Kidney (tissue), 14 donors: ENCODE data around the gene IFT27. TPM values are rescaled to one million over a fixed set of nuclear protein-coding genes. Genes with fewer than 3 reads are reported as not detected.

Source experiments
- DNase-seq, 5 donors: peaks; one replicate each; pipeline ENCODE4 v3.0.0-alpha.2; 2013 to 2020
- FAIRE-seq: peaks from 2 replicates; lab custom pipeline; 2012; peaks lifted over from hg19 to GRCh38; lab: Jason Lieb, UNC
- H3K27ac ChIP-seq, 2 donors: one replicate each; pipeline ENCODE4 v1.7.0; 2013; ENCODE audit warnings: low read depth in 2 of 2, low read length in 2 of 2, inconsistent platforms in 1 of 2
- H3K27me3 ChIP-seq: one replicate; pipeline ENCODE4 v1.7.1; 2013; ENCODE audit warnings: low read length, inconsistent platforms; ENCODE audit not compliant: control insufficient read depth, insufficient read depth
- H3K36me3 ChIP-seq, 3 donors: one replicate each; pipeline versions ENCODE4 v1.7.0 to v1.7.1; 2013; ENCODE audit warnings: low read length in 3 of 3, control low read depth in 1 of 3, inconsistent platforms in 1 of 3; ENCODE audit not compliant: insufficient read depth in 3 of 3, control insufficient read depth in 2 of 3
- H3K4me1 ChIP-seq, 3 donors: one replicate each; pipeline versions ENCODE4 v1.7.0 to v1.7.1; 2013; ENCODE audit warnings: low read length in 3 of 3, inconsistent platforms in 1 of 3, low read depth in 1 of 3; ENCODE audit not compliant: control insufficient read depth in 2 of 3, insufficient read depth in 2 of 3
- H3K4me3 ChIP-seq, 3 donors: one replicate each; pipeline versions ENCODE4 v1.7.0 to v1.8.1; 2013; ENCODE audit warnings: low read length in 3 of 3, control low read depth in 1 of 3, inconsistent platforms in 1 of 3
- H3K9ac ChIP-seq, 3 donors: one replicate each; pipeline versions ENCODE4 v1.7.0 to v1.7.1; 2013; ENCODE audit warnings: low read length in 3 of 3, control low read depth in 1 of 3, inconsistent platforms in 1 of 3
- H3K9me3 ChIP-seq, 3 donors: one replicate each; pipeline versions ENCODE4 v1.7.0 to v1.7.1; 2013; ENCODE audit warnings: low read length in 3 of 3, control low read depth in 1 of 3, inconsistent platforms in 1 of 3; ENCODE audit not compliant: control insufficient read depth in 2 of 3, insufficient read depth in 1 of 3
- intact Hi-C: fragments of 100-400 bp; cut with DNase I; formaldehyde crosslinking; loops from one replicate; pipeline ENCODE4 v1.11.1; 2022
- polyA plus RNA-seq: library from polyadenylated mRNA; stranded (reverse); fragments of 350-450 nt; fragmentation: Illumina TruSeq; extraction: RNeasy Lipid Tissue Mini Kit (QIAGEN cat#74804); gene quantifications from one replicate; pipeline ENCODE4 v1.2.3, GENCODE V29; 2014; ENCODE audit warnings: low read depth, low replicate concordance; ENCODE audit not compliant: insufficient read depth
- total RNA-seq: library from RNA; stranded (reverse); fragmentation: NEBNext Ultra II Directional; extraction: Animal tissue kit (Norgen Biotek cat#: 25700); gene quantifications from one replicate; pipeline ENCODE4 v1.2.1, GENCODE V29; 2021
- TF ChIP-seq, protein P1 (sequence below): IDR thresholded peaks from 3 replicates; pipeline ENCODE4 v1.5.1; 2012; ENCODE audit warnings: mild to moderate bottlenecking, moderate library complexity, borderline replicate concordance; ENCODE audit not compliant: insufficient read depth; ENCODE audit errors: extremely low read depth
- donor health status: control.
- donor health status: control.
- donor health status: control.
- donor health status: control.
- donor health status: control.
- donor health status: DM: yes; HTN: yes; CAD: no.
- donor health status: Normal renal cell carcinoma (clear cell type).

IFT27 gene
- total and polyA plus RNA-seq, 2 donors from 2014 or later, result 33.1 to 52.7 TPM

DNA sequence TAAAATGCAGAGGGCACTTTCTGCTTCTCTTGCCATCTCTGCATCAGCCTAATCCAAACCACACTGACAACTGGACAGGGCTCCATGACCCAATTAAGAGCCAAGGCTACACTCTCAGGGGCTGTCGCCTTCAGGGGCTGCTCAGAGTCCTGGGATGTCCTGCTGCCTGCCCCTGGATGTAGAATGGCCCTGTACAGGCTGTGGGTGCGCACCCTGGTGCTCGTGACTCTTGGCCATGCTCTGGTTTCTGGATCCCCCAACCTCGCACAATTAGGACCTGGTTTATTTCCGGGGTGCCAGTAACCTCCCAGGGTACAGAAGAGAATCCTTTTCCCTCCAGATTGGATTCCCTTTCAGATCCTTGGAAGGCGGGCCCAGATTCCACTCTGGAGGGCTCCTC lies 11.3 kb downstream of the IFT27 start:
- no peaks in the 10 kb centered on the region for H3K27me3 ChIP-seq
- TF ChIP-seq, protein P1, sequence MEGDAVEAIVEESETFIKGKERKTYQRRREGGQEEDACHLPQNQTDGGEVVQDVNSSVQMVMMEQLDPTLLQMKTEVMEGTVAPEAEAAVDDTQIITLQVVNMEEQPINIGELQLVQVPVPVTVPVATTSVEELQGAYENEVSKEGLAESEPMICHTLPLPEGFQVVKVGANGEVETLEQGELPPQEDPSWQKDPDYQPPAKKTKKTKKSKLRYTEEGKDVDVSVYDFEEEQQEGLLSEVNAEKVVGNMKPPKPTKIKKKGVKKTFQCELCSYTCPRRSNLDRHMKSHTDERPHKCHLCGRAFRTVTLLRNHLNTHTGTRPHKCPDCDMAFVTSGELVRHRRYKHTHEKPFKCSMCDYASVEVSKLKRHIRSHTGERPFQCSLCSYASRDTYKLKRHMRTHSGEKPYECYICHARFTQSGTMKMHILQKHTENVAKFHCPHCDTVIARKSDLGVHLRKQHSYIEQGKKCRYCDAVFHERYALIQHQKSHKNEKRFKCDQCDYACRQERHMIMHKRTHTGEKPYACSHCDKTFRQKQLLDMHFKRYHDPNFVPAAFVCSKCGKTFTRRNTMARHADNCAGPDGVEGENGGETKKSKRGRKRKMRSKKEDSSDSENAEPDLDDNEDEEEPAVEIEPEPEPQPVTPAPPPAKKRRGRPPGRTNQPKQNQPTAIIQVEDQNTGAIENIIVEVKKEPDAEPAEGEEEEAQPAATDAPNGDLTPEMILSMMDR, result no peak
- H3K4me1 ChIP-seq, result no peaks in the 10 kb centered on the region
- intact Hi-C loops, result no loop called here
- H3K36me3 ChIP-seq, result peaks cover 2 to 16% (median 6%) of the 10 kb centered on the region in 3 donors
- no peak overlapping the region for H3K4me3 ChIP-seq
- H3K9me3 ChIP-seq, result no peaks in the 10 kb centered on the region
- FAIRE-seq (no peak), DNase-seq (peak in 1 of 5 donors; percentile 8)
- H3K9ac ChIP-seq, result no peak overlapping the region
- H3K27ac ChIP-seq, result no peak overlapping the region

DNA sequence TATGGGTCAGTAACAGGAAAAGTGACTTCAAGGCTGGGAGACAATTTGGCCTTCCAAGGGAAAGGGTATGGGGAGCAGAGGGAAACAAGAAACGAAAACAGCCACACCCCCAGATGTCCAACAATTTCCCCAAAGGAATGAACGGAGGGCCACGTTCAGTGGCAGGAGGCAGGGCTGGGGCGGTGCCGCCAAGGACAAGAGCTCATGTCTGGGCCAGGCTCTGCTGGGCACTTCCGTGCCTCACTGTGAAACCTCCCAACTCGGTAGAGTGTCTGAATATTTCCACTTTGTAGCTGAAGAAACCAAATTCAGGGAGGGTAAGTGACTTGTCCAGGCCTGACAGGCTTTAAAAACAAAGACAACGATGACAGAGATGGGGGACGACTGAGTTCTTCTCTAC lies 11.9 kb downstream of the IFT27 start:
- DNase-seq (peak in 1 of 5 donors; percentile 58), FAIRE-seq (no peak)
- no peaks in the 10 kb centered on the region for H3K9me3 ChIP-seq
- no peak overlapping the region for H3K4me3 ChIP-seq
- intact Hi-C loops, result no loop called here
- TF ChIP-seq, protein P1, result no peak
- H3K27ac ChIP-seq, result no peak overlapping the region
- H3K27me3 ChIP-seq, result no peaks in the 10 kb centered on the region
- peaks cover 2 to 16% (median 6%) of the 10 kb centered on the region in 3 donors for H3K36me3 ChIP-seq
- no peaks in the 10 kb centered on the region for H3K4me1 ChIP-seq
- no peak overlapping the region for H3K9ac ChIP-seq

DNA sequence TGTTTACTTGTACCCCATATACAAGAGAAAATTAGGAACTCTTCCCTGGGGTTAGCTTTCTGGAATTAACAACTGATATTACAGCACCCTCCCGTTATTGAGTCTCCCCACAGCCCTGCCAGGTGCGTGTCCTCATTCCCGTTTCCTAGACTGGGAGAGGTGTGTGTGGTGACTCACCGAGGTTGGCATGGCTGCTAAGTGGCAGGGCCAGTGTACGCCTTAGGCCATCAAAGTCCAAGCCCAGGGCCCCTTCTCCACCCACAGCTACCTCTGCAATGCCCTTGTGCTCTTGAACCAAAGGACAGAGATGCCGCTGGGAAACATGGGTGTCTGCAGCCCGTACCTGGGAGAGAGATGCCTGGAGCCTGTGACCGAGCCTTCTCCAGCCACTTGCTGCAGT lies 12.3 kb downstream of the IFT27 start:
- Histone ChIP-seq H3K4me1 (no peaks in the 10 kb centered on the region), H3K27ac (no peak overlapping the region), H3K36me3 (peaks cover 2 to 16% (median 6%) of the 10 kb centered on the region in 3 donors), H3K9ac (no peak overlapping the region), H3K27me3 (no peaks in the 10 kb centered on the region), H3K9me3 (no peaks in the 10 kb centered on the region), H3K4me3 (no peak overlapping the region)
- peak in 1 of 5 donors; percentile 34 for DNase-seq
- TF ChIP-seq, protein P1, result no peak
- intact Hi-C loops, result no loop called here
- FAIRE-seq, result no peak
